Activated CD8-positive, alpha-beta T cell treated with anti-CD3 and anti-CD28 coated beads for 36 hours (primary cell): ENCODE results near the gene RGSL1. TPM values are rescaled to one million over a fixed set of nuclear protein-coding genes. Genes with fewer than 3 reads are reported as not detected.

Source experiments
- ATAC-seq: fragments of 200-7000 bp; cut with Tn5 transposase; one replicate; pipeline ENCODE4 v1.10.0; 2021; ENCODE audit warnings: mild to moderate bottlenecking, moderate library complexity
- CTCF ChIA-PET: fragments of 350-600 bp; sonication (Branson Sonifier 250); formaldehyde crosslinking; loops from one replicate; lab custom pipeline; 2021; ENCODE audit warnings: antibody characterized with exemption; lab: Charles Lee
- POLR2A ChIA-PET: fragments of 350-600 bp; sonication (Branson Sonifier 250); formaldehyde crosslinking; loops from one replicate; lab custom pipeline; 2021; ENCODE audit warnings: antibody characterized with exemption; lab: Charles Lee
- DNase-seq: peaks from one replicate; pipeline ENCODE4 v3.0.0-alpha.2; 2020
- H3K27ac Mint-ChIP-seq: one replicate; pipeline ENCODE4 v1.8.0; 2021; ENCODE audit warnings: mild to moderate bottlenecking, mixed read lengths
- H3K27me3 Mint-ChIP-seq: one replicate; pipeline ENCODE4 v1.8.0; 2021; ENCODE audit warnings: mixed read lengths
- H3K36me3 Mint-ChIP-seq: one replicate; pipeline ENCODE4 v1.8.0; 2021; ENCODE audit warnings: low read depth, mixed read lengths
- H3K4me1 Mint-ChIP-seq: one replicate; pipeline ENCODE4 v1.8.0; 2021; ENCODE audit warnings: low read depth, mixed read lengths
- H3K4me3 Mint-ChIP-seq: one replicate; pipeline ENCODE4 v1.8.0; 2021; ENCODE audit warnings: mild to moderate bottlenecking, moderate library complexity, mixed read lengths
- H3K9me3 Mint-ChIP-seq: one replicate; pipeline ENCODE4 v1.8.0; 2021; ENCODE audit warnings: mixed read lengths
- intact Hi-C: fragments of 100-400 bp; cut with micrococcal nuclease; formaldehyde crosslinking; loops from one replicate; pipeline ENCODE4 v1.10.0; 2022
- total RNA-seq, 2 experiments: library from RNA; stranded (reverse); gene quantifications; one replicate each; pipeline ENCODE4 v1.2.3, GENCODE V29; 2021
- TF ChIP-seq, protein P1 (sequence below): fragments of 200-600 bp; IDR thresholded peaks from one replicate; pipeline ENCODE4 v1.8.0; 2022; ENCODE audit warnings: antibody characterized with exemption, mild to moderate bottlenecking

RGSL1 gene
- total RNA-seq, 2 experiments from 2014 or later = not detected

DNA sequence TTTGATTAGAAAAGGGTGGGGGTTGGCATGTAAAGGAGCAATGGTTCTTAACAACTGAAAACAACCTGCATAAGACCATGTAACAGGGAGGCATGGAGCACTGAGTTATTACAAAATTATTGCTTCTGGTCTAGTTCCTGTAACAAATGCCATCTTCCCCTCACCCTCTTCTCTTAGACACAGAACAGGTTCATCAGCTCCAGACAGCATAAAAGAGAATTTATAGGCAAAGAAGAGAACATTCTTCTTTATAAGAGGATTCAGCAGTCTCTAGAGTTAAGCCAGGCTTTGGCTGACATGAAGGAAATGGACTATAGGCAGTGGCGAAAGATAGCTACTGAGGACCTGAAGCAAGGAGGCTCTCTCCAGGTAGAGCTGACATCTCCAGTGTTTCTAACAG is 38.9 kb downstream of the RGSL1 start:
- H3K4me1 Mint-ChIP-seq = no peaks in the 10 kb centered on the region
- H3K9me3 Mint-ChIP-seq = no peaks in the 10 kb centered on the region
- no peaks in the 10 kb centered on the region for H3K36me3 Mint-ChIP-seq
- ChIA-PET CTCF (no interaction called here), POLR2A (no interaction called here)
- peaks cover 8% of the 10 kb centered on the region for H3K27me3 Mint-ChIP-seq
- intact Hi-C loops = no loop called here
- DNase-seq (no peak), ATAC-seq (no peak)
- TF ChIP-seq, protein P1, sequence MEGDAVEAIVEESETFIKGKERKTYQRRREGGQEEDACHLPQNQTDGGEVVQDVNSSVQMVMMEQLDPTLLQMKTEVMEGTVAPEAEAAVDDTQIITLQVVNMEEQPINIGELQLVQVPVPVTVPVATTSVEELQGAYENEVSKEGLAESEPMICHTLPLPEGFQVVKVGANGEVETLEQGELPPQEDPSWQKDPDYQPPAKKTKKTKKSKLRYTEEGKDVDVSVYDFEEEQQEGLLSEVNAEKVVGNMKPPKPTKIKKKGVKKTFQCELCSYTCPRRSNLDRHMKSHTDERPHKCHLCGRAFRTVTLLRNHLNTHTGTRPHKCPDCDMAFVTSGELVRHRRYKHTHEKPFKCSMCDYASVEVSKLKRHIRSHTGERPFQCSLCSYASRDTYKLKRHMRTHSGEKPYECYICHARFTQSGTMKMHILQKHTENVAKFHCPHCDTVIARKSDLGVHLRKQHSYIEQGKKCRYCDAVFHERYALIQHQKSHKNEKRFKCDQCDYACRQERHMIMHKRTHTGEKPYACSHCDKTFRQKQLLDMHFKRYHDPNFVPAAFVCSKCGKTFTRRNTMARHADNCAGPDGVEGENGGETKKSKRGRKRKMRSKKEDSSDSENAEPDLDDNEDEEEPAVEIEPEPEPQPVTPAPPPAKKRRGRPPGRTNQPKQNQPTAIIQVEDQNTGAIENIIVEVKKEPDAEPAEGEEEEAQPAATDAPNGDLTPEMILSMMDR = no peak
- no peak overlapping the region for H3K4me3 Mint-ChIP-seq
- no peak overlapping the region for H3K27ac Mint-ChIP-seq

DNA sequence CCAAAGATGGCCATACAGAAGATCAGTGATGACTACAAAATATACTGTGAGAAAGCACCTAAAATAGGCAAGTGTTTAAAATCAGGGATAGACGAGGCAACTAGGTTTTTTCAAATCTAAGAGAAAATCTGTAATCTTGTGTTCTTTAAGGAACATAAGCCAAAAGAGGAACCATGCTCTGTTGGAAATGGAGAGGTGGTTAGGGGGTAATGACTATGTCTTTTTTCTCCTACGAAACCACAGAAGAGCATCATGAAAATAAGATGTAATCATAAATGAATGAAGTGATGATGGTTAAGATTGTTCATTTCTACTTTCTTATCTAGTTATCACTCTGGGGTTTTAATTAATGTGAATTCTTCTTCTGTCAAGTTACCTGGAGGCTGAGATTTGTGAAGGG is 43.1 kb downstream of the RGSL1 start:
- intact Hi-C loops = no loop called here
- TF ChIP-seq, protein P1 = no peak
- H3K4me3 Mint-ChIP-seq = no peak overlapping the region
- POLR2A ChIA-PET = no interaction called here
- no peaks in the 10 kb centered on the region for H3K36me3 Mint-ChIP-seq
- CTCF ChIA-PET = no interaction called here
- peaks cover 3% of the 10 kb centered on the region for H3K27me3 Mint-ChIP-seq
- no peaks in the 10 kb centered on the region for H3K4me1 Mint-ChIP-seq
- DNase-seq (no peak), ATAC-seq (no peak)
- no peaks in the 10 kb centered on the region for H3K9me3 Mint-ChIP-seq
- H3K27ac Mint-ChIP-seq = no peak overlapping the region

DNA sequence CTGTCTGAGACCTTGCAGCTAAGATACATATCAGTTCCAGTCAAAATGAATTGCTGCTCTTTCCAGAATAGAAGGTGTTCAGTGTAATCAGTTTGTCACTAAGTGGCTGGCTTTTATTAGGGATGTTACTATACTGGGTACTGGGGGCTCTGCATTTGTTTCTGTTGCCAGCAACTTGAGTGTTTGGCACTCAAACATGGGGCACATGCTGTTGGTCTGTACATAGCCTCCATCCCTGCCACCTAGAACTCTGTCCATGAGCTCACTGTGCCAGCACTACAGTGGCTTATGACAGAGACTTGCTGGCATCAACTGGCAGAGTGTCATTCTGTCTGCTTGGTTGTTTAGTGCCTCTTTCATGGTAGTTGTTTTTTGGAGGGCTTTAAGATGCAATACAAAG is 45.1 kb downstream of the RGSL1 start:
- intact Hi-C loops = no loop called here
- POLR2A ChIA-PET = no interaction called here
- Mint-ChIP-seq H3K4me1 (no peaks in the 10 kb centered on the region), H3K27ac (no peak overlapping the region), H3K9me3 (no peaks in the 10 kb centered on the region), H3K36me3 (no peaks in the 10 kb centered on the region), H3K27me3 (peaks cover 2% of the 10 kb centered on the region), H3K4me3 (no peak overlapping the region)
- ATAC-seq = no peak
- no peak for DNase-seq
- TF ChIP-seq, protein P1 = no peak
- CTCF ChIA-PET = interaction anchor here (1.4 kb wide), 1 partner anchor 9 kb away, joined by 4 read pairs; no protein-coding TSS in a partner anchor

DNA sequence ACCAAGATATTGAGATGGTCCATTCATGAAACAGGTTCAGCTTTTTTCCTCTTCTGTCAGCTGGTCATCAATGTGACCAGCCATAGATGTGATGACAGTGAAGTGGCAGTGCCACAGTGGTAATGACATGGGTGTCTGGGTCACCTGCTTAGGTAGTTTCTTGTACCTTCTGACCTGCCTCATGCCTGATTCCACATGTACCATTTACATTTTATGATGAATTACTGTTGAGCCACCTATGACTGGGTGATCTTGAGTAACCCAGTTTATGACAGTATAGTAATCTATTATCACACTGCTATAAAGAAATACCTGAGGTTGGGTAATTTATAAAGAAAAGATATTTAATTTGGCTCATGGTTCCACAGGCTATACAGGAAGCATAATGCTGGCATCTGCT is 45.7 kb downstream of the RGSL1 start:
- H3K27ac Mint-ChIP-seq = no peak overlapping the region
- ChIA-PET POLR2A (no interaction called here), CTCF (no interaction called here)
- TF ChIP-seq, protein P1 = no peak
- no peaks in the 10 kb centered on the region for H3K36me3 Mint-ChIP-seq
- no peaks in the 10 kb centered on the region for H3K4me1 Mint-ChIP-seq
- H3K27me3 Mint-ChIP-seq = peaks cover 2% of the 10 kb centered on the region
- DNase-seq (no peak), ATAC-seq (no peak)
- no peak overlapping the region for H3K4me3 Mint-ChIP-seq
- H3K9me3 Mint-ChIP-seq = no peaks in the 10 kb centered on the region
- intact Hi-C loops = no loop called here

DNA sequence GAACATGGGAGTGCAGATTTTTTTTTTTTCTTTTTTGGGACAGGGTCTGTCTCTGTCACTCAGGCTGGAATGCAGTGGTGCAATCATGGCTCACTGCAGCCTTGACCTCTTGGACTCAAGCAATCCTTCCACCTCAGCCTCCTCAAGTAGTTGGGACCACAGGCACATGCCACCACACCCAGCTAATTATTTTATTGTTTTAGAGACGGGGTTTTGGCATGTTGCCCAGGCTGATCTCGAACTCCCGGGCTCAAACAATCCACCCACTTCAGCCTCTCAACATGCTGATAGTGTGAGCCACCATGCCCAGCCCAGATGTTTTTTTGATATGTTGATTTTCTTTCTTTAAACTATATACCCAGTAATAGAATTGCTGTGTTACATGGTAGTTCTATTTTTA is 57.7 kb downstream of the RGSL1 start:
- Mint-ChIP-seq H3K36me3 (no peaks in the 10 kb centered on the region), H3K27ac (no peak overlapping the region), H3K9me3 (peaks cover 6% of the 10 kb centered on the region), H3K27me3 (peaks cover 12% of the 10 kb centered on the region), H3K4me1 (no peaks in the 10 kb centered on the region), H3K4me3 (no peak overlapping the region)
- TF ChIP-seq, protein P1 = no peak
- ChIA-PET CTCF (no interaction called here), POLR2A (no interaction called here)
- DNase-seq (no peak), ATAC-seq (no peak)
- intact Hi-C loops = no loop called here
